ENCODE measurements around the gene SLC16A10.

The SLC16A10 gene

GRCh38 chr6:111238464-111239119, 151.3 kb downstream of the SLC16A10 start:
- TF ChIP-seq CTCF (IDR thresholded peaks at IDR 0.05; ENCODE audit: control insufficient read depth, insufficient read depth, low read depth, low read length, missing control alignments): no peak
- H3K4me3 ChIP-seq (ENCODE audit: control insufficient read depth, low read depth, low read length): no peak overlapping the region
- no peak for DNase-seq (ENCODE audit: low read depth)

GRCh38 chr6:111239461-111239860, 152.2 kb downstream of the SLC16A10 start:
- no peak for DNase-seq (ENCODE audit: low read depth)
- H3K4me3 ChIP-seq (ENCODE audit: control insufficient read depth, low read depth, low read length): no peak overlapping the region
- no peak for TF ChIP-seq CTCF (IDR thresholded peaks at IDR 0.05; ENCODE audit: control insufficient read depth, insufficient read depth, low read depth, low read length, missing control alignments)

- TF ChIP-seq CTCF (IDR thresholded peaks at IDR 0.05; ENCODE audit: control insufficient read depth, insufficient read depth, low read depth, low read length, missing control alignments): no peak
- peak; percentile 42 for DNase-seq (ENCODE audit: low read depth)
- H3K4me3 ChIP-seq (ENCODE audit: control insufficient read depth, low read depth, low read length): no peak overlapping the region
Measured at GRCh38 chr6:111242452-111242851, 155.1 kb downstream of the SLC16A10 start.

- DNase-seq (ENCODE audit: low read depth): no peak
- no peak for TF ChIP-seq CTCF (IDR thresholded peaks at IDR 0.05; ENCODE audit: control insufficient read depth, insufficient read depth, low read depth, low read length, missing control alignments)
Measured at GRCh38 chr6:111243095-111243494, 155.8 kb downstream of the SLC16A10 start.

GRCh38 chr6:111248789-111249188, 161.5 kb downstream of the SLC16A10 start:
- TF ChIP-seq CTCF (IDR thresholded peaks at IDR 0.05; ENCODE audit: control insufficient read depth, insufficient read depth, low read depth, low read length, missing control alignments): no peak
- no peak for DNase-seq (ENCODE audit: low read depth)
- no peak overlapping the region for H3K4me3 ChIP-seq (ENCODE audit: control insufficient read depth, low read depth, low read length)

More at GRCh38 chr6:111243095-111243494, 155.8 kb downstream of the SLC16A10 start:
- H3K4me3 ChIP-seq (ENCODE audit: control insufficient read depth, low read depth, low read length): no peak overlapping the region

- DNase-seq (ENCODE audit: low read depth): no peak
- H3K4me3 ChIP-seq (ENCODE audit: control insufficient read depth, low read depth, low read length): no peak overlapping the region
- no peak for TF ChIP-seq CTCF (IDR thresholded peaks at IDR 0.05; ENCODE audit: control insufficient read depth, insufficient read depth, low read depth, low read length, missing control alignments)
Measured at GRCh38 chr6:111250791-111251354, 163.6 kb downstream of the SLC16A10 start.

Measured in AG09309 (cell line).